ENCODE data around the gene PHACTR4. TPM values are rescaled to one million over a fixed set of nuclear protein-coding genes. Genes with fewer than 3 reads are reported as not detected.
A peak's percentile ranks its signal among the peaks of the same experiment; 100 is the strongest.

Gene PHACTR4
- total and polyA plus RNA-seq, 2 of the 13 experiments (the other 11 are each of a cell fraction or from before 2014, with no cell fraction given), result 13.9 to 17.1 TPM

DNA sequence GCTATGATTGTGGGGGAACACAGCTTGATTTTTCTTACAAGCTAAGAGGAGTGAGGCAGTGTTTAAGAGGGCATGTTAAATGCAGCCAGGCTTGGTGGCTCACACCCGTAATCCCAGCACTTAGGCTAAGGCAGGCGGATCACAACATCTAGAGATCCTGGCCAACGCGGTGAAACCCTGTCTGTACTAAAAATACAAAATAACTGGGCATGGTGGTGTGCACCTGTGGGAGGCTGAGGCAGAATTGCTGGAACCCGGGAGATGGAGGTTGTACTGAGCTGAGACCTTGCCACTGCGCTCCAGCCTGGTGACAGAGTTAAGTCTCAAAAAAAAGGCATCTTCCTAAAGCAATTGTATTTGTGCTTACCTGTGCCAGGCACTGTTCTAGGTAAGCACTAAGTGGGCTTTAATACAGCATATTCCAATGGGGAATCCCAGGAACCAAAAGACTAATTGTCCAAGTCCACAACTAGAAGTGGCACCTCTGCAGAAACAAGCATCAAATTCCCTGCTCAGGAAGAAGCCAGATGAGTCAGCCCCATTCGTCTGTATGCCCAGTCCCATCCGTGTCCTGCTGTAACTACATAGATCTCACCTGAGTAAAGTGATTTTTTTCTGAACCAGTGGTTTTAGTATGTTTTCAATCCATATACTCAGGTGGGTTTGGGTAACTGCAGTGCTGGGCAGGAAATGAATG, 140.9 kb downstream of the PHACTR4 start:
- peaks cover 51% of the 10 kb centered on the region for H4K20me1 ChIP-seq (ENCODE audit: insufficient read depth, low read length)
- TF ChIP-seq POLR2A (IDR thresholded peaks at IDR 0.05; ENCODE audit: insufficient read depth in 1 of 2, low read depth in 2 of 2, low read length in 2 of 2), result peak in 1 of 2 experiments; percentile 47
- no peak for TF ChIP-seq HDAC1 (CRISPR knock-in tag; IDR thresholded peaks at IDR 0.05)
- TF ChIP-seq, protein P1, sequence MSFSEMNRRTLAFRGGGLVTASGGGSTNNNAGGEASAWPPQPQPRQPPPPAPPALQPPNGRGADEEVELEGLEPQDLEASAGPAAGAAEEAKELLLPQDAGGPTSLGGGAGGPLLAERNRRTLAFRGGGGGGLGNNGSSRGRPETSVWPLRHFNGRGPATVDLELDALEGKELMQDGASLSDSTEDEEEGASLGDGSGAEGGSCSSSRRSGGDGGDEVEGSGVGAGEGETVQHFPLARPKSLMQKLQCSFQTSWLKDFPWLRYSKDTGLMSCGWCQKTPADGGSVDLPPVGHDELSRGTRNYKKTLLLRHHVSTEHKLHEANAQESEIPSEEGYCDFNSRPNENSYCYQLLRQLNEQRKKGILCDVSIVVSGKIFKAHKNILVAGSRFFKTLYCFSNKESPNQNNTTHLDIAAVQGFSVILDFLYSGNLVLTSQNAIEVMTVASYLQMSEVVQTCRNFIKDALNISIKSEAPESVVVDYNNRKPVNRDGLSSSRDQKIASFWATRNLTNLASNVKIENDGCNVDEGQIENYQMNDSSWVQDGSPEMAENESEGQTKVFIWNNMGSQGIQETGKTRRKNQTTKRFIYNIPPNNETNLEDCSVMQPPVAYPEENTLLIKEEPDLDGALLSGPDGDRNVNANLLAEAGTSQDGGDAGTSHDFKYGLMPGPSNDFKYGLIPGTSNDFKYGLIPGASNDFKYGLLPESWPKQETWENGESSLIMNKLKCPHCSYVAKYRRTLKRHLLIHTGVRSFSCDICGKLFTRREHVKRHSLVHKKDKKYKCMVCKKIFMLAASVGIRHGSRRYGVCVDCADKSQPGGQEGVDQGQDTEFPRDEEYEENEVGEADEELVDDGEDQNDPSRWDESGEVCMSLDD (CRISPR knock-in tag; IDR thresholded peaks at IDR 0.05; ENCODE audit: borderline replicate concordance), result no peak
- TF ChIP-seq GPN1 (CRISPR knock-in tag; IDR thresholded peaks at IDR 0.05; ENCODE audit: borderline replicate concordance), result no peak
- peak; percentile 35; the same call in 1 of the 2 replicates for TF ChIP-seq MBD4 (IDR thresholded peaks at IDR 0.05; ENCODE audit: borderline replicate concordance, low read length)
- TF ChIP-seq, protein P2, sequence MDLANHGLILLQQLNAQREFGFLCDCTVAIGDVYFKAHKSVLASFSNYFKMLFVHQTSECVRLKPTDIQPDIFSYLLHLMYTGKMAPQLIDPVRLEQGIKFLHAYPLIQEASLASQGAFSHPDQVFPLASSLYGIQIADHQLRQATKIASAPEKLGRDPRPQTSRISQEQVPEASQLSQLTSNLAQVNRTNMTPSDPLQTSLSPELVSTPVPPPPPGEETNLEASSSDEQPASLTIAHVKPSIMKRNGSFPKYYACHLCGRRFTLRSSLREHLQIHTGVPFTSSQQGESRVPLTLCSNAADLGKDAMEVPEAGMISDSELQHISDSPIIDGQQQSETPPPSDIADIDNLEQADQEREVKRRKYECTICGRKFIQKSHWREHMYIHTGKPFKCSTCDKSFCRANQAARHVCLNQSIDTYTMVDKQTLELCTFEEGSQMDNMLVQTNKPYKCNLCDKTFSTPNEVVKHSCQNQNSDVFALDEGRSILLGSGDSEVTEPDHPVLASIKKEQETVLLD (CRISPR knock-in tag; IDR thresholded peaks at IDR 0.05; ENCODE audit: low read depth), result no peak
- no peak for TF ChIP-seq FOXA1 (IDR thresholded peaks at IDR 0.05)
- TF ChIP-seq FOXA1 (CRISPR knock-in tag; IDR thresholded peaks at IDR 0.05), result peak; percentile 2; the same call in 1 of the 2 replicates
- 0 out of 2 replicates have a peak, but pooled peaks have one; percentile 44 for TF ChIP-seq KAT7 (CRISPR knock-in tag; IDR thresholded peaks at IDR 0.05; ENCODE audit: borderline replicate concordance)
- TF ChIP-seq EP300 (IDR thresholded peaks at IDR 0.05; ENCODE audit: low read depth in 2 of 2, low read length in 2 of 2), result peak in 1 of 2 experiments; percentile 19; a peak in 1 of 4 replicates
- TF ChIP-seq EP300 (CRISPR knock-in tag; IDR thresholded peaks at IDR 0.05; ENCODE audit: borderline replicate concordance), result no peak
- TF ChIP-seq U2AF2 (IDR thresholded peaks at IDR 0.05; ENCODE audit: low read depth, low read length), result no peak
- TF ChIP-seq TBX2 (CRISPR knock-in tag; IDR thresholded peaks at IDR 0.05; ENCODE audit: borderline replicate concordance), result peak; percentile 54; the same call in 1 of the 2 replicates
- TF ChIP-seq THYN1 (CRISPR knock-in tag; IDR thresholded peaks at IDR 0.05; ENCODE audit: borderline replicate concordance, low read depth), result no peak
- no peak for TF ChIP-seq ZBTB1 (CRISPR knock-in tag; IDR thresholded peaks at IDR 0.05; ENCODE audit: borderline replicate concordance)
- TF ChIP-seq KAT8 (CRISPR knock-in tag; IDR thresholded peaks at IDR 0.05), result no peak
- TF ChIP-seq ZNF101 (CRISPR knock-in tag; IDR thresholded peaks at IDR 0.05; ENCODE audit: borderline replicate concordance, low read depth), result no peak
- TF ChIP-seq ZNF782 (CRISPR knock-in tag; IDR thresholded peaks at IDR 0.05; ENCODE audit: borderline replicate concordance), result peak; percentile 3; the same call in 1 of the 2 replicates
- 0 out of 2 replicates have a peak, but pooled peaks have one; percentile 5 for TF ChIP-seq MYC (CRISPR knock-in tag; IDR thresholded peaks at IDR 0.05; ENCODE audit: borderline replicate concordance)
- no peak for TF ChIP-seq CREB1 (IDR thresholded peaks at IDR 0.05)
- TF ChIP-seq CREB1 (CRISPR knock-in tag; IDR thresholded peaks at IDR 0.05), result 0 out of 2 replicates have a peak, but pooled peaks have one; percentile 2
- peak; percentile 73 for TF ChIP-seq RAD21 (CRISPR knock-in tag; IDR thresholded peaks at IDR 0.05)

More for the DNA sequence above, 140.9 kb downstream of the PHACTR4 start:
- no peaks in the 10 kb centered on the region; a peak in 1 of 5 replicates for H3K27me3 ChIP-seq (ENCODE audit: control insufficient read depth in 1 of 2, insufficient read depth in 2 of 2, low read length in 2 of 2)
- in situ Hi-C loops (cut with HindIII; ENCODE audit: extremely low pct_ligation_motif_present, low pct_unique_long_range_greater_than_20kb) (no loop called here), intact Hi-C loops (cut with micrococcal nuclease; ENCODE audit: unreplicated experiment) (loop anchor here (10.0 kb wide), 1 partner anchor 364 kb away; no protein-coding TSS in a partner anchor)
- no TSS peak for BruUV-seq (replicated peaks)
- ChIA-PET POLR2A (interaction anchor here (0.5 to 5.8 kb wide), 11 partner anchors 8 to 182 kb away, joined by 3 to 62 read pairs (median 4); partner anchors contain the start of genes MED18, RNU11, TAF12 and TRNAU1AP), CTCF (ENCODE audit: low intra/inter-chr PET ratio, low total read pairs) (no interaction called here)
- peaks cover 44% of the 10 kb centered on the region for H3K79me2 ChIP-seq (ENCODE audit: insufficient read depth, low read length)
- H3K9ac ChIP-seq (ENCODE audit: insufficient read depth, low read depth, low read length), result peak overlapping the region; percentile 99
- H2AFZ ChIP-seq (ENCODE audit: low read length), result no peak overlapping the region
- ATAC-seq, result no peak; the same call in 2 of the 3 replicates
- H3K36me3 ChIP-seq (replicated peaks in 1 of 2; ENCODE audit: control insufficient read depth in 1 of 2, insufficient read depth in 2 of 2, low read length in 2 of 2), result peaks cover 11 to 52% of the 10 kb centered on the region in 2 experiments
- no peaks in the 10 kb centered on the region for H3K9me3 ChIP-seq (ENCODE audit: low read length)
- peak overlapping the region in 2 of 3 experiments; percentile 0 to 97; a peak in 3 of 6 replicates for H3K4me3 ChIP-seq (replicated peaks in 1 of 3; ENCODE audit: insufficient read depth in 1 of 3, low read depth in 2 of 3, low read length in 3 of 3)
- peak overlapping the region; percentile 88 for H3K4me2 ChIP-seq (ENCODE audit: low read depth, low read length)
- H3K27ac ChIP-seq (ENCODE audit: extremely low read length, insufficient read depth, low read length), result peak overlapping the region; percentile 86
- DNase-seq (ENCODE audit: low spot score), result peak; percentile 50
- WGBS (ENCODE audit: low lambda C conversion rate), result 76% methylated on average over 8 of the region's 8 CpGs
- FAIRE-seq, result peak; percentile 23
- peaks cover 50% of the 10 kb centered on the region for H3K4me1 ChIP-seq (ENCODE audit: insufficient read depth, low read length)
